ENCODE measurements around the gene OVOL1. TPM values are rescaled to one million over a fixed set of nuclear protein-coding genes. Genes with fewer than 3 reads are reported as not detected.

The OVOL1 gene
- total and polyA plus RNA-seq, 2 of the 8 experiments (the other 6 are each of a cell fraction or from before 2014, with no cell fraction given) = 2.6 to 3.4 TPM

- Histone ChIP-seq H3K4me2 (ENCODE audit: insufficient read depth in 1 of 2, low read depth in 2 of 2, low read length in 2 of 2) (no peak overlapping the region), H2BK20ac (ENCODE audit: low read length) (no peak overlapping the region), H4K5ac (ENCODE audit: insufficient read length, low read depth, low read length) (no peak overlapping the region), H3K27me3 (replicated peaks in 1 of 4; ENCODE audit: control insufficient read depth in 3 of 4, extremely low read depth in 1 of 4, insufficient read depth in 3 of 4, low read length in 3 of 4) (no peaks in the 10 kb centered on the region; a peak in 1 of 7 replicates), H3K18ac (ENCODE audit: extremely low read depth, low read length) (no peak overlapping the region), H2AK5ac (ENCODE audit: low read depth, low read length) (no peak overlapping the region), H4K8ac (ENCODE audit: extremely low read depth, insufficient read depth, low read length) (no peak overlapping the region), H4K91ac (replicated peaks; ENCODE audit: insufficient read length, low read length) (no peak overlapping the region), H3K23ac (ENCODE audit: insufficient read length) (no peak overlapping the region), H3K23me2 (ENCODE audit: low read depth, low read length) (no peaks in the 10 kb centered on the region), H3K4me3 (ENCODE audit: extremely low read depth in 1 of 4, insufficient read depth in 2 of 4, low read depth in 3 of 4, low read length in 4 of 4) (no peak overlapping the region), H4K20me1 (replicated peaks in 1 of 2; ENCODE audit: control insufficient read depth in 1 of 2, insufficient read depth in 2 of 2, low read length in 2 of 2) (no peaks in the 10 kb centered on the region), H2AFZ (ENCODE audit: low read length) (no peak overlapping the region), H3K14ac (ENCODE audit: insufficient read length) (no peak overlapping the region), H3K4me1 (replicated peaks in 1 of 4; ENCODE audit: control insufficient read depth in 3 of 4, insufficient read depth in 4 of 4, low read length in 3 of 4) (peaks cover 0 to 14% (median under 1%) of the 10 kb centered on the region in 4 experiments; a peak in 2 of 7 replicates), H3K27ac (ENCODE audit: low read depth, low read length) (no peak overlapping the region), H3K79me2 (ENCODE audit: control insufficient read depth in 1 of 2, insufficient read depth in 2 of 2, low read length in 2 of 2) (no peaks in the 10 kb centered on the region), H2BK15ac (ENCODE audit: low read length) (no peak overlapping the region), H2BK120ac (replicated peaks; ENCODE audit: low read depth, low read length) (no peak overlapping the region), H3K56ac (replicated peaks; ENCODE audit: insufficient read length, low read depth, low read length) (no peak overlapping the region), H2BK5ac (ENCODE audit: low read depth, low read length) (no peak overlapping the region), H3K9me3 (ENCODE audit: insufficient read depth in 2 of 2, low read depth in 1 of 2, low read length in 1 of 2) (no peaks in the 10 kb centered on the region), H3K9ac (replicated peaks in 1 of 4; ENCODE audit: extremely low read depth in 1 of 4, low read depth in 3 of 4, low read length in 3 of 4) (no peak overlapping the region), H2BK12ac (ENCODE audit: low read depth, low read length) (no peak overlapping the region), H3K4ac (replicated peaks; ENCODE audit: insufficient read length, low read depth, low read length) (no peak overlapping the region), H3K36me3 (ENCODE audit: control insufficient read depth in 2 of 4, insufficient read depth in 4 of 4, low read length in 3 of 4) (no peaks in the 10 kb centered on the region), H3K79me1 (ENCODE audit: low read depth, low read length) (0 out of 2 replicates have a peak, but pooled peaks cover under 1% of the 10 kb centered on the region)
- no peak for DNase-seq (ENCODE audit: low read depth in 1 of 2, low spot score in 2 of 2)
- ChIA-PET POLR2A (ENCODE audit: partially characterized antibody) (interaction anchor here (0.6 to 2.5 kb wide), 7 partner anchors 9 to 808 kb away, joined by 3 to 7 read pairs (median 5); no protein-coding TSS in a partner anchor), CTCF (ENCODE audit: partially characterized antibody) (interaction anchor here (0.6 to 6.1 kb wide), 13 partner anchors 8 to 90 kb away, joined by 3 to 43 read pairs (median 4); partner anchors contain the start of gene AP5B1)
- 94% methylated on average over 9 of the region's 9 CpGs; no CpG with 5 or more reads in 1 of the 2 experiments for WGBS, 2 experiments (ENCODE audit: extremely low coverage in 1 of 2, insufficient coverage in 1 of 2, insufficient read length in 1 of 2, insufficient replicate concordance in 2 of 2, low coverage in 1 of 2, low lambda C conversion rate in 2 of 2, missing lambda C conversion rate in 1 of 2)
- no peak for FAIRE-seq
- TF ChIP-seq CHD2 (IDR thresholded peaks at IDR 0.05; ENCODE audit: low read length) = no peak
- no peak for TF ChIP-seq CBX8 (IDR thresholded peaks at IDR 0.05; ENCODE audit: borderline replicate concordance, low read depth, low read length)
- no peak for TF ChIP-seq SP1 (IDR thresholded peaks at IDR 0.05; ENCODE audit: low read depth, low read length)
Observed at GRCh38 chr11:65802841-65803240, 16.0 kb downstream of the OVOL1 start.
